Measurements from ENCODE around the gene NKTR. TPM values are rescaled to one million over a fixed set of nuclear protein-coding genes. Genes with fewer than 3 reads are reported as not detected.

NKTR gene
- total RNA-seq, 1 experiment from 2014 or later: 2.7 TPM

DNA sequence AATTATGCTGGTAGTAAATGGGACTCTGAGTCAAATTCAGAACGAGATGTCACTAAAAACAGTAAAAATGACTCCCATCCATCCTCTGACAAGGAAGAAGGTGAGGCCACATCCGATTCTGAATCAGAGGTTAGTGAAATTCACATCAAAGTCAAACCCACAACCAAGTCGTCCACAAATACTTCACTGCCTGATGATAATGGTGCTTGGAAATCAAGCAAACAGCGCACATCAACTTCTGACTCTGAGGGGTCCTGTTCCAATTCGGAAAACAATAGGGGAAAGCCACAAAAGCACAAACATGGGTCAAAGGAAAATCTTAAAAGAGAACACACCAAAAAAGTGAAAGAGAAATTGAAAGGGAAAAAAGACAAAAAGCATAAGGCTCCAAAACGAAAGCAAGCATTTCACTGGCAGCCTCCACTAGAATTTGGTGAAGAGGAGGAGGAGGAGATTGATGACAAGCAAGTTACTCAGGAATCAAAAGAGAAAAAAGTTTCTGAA lies 37.9 kb downstream of the NKTR start:
- in situ Hi-C loops (cut with HindIII; ENCODE audit: low pct_unique_long_range_greater_than_20kb, low sequenced_read_pairs): no loop called here
- DNase-seq (ENCODE audit: low read depth): no peak

DNA sequence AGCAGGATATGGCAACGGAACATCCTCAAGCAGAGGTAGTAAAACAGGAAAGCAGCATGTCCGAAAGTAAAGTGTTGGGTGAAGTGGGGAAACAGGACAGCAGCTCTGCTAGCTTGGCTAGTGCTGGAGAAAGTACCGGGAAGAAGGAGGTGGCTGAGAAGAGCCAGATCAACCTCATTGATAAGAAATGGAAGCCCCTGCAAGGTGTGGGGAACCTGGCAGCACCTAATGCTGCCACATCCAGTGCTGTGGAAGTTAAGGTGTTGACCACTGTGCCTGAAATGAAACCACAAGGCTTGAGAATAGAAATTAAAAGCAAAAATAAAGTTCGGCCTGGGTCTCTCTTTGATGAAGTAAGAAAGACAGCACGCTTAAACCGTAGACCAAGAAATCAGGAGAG lies 38.7 kb downstream of the NKTR start:
- in situ Hi-C loops (cut with HindIII; ENCODE audit: low pct_unique_long_range_greater_than_20kb, low sequenced_read_pairs): no loop called here
- DNase-seq (ENCODE audit: low read depth): no peak

DNA sequence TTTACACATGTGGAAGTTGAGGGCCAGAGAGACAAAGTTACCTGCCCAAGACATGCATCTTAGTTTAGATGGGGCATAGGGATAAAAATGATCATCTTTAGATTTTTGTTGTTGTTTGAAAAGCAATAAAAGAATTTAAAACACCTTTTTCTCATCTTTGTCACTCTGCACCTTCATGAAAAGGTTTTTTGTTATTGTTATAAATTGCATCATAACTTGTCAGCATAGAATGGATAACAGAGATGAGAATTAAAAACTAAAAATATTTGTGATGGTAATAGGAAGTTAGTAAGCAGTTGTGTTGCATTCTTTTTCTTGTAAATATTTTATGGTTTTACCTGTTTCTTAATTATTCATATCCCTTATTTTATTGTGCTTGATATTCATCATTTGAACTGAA lies 39.6 kb downstream of the NKTR start:
- DNase-seq (ENCODE audit: low read depth): no peak
- in situ Hi-C loops (cut with HindIII; ENCODE audit: low pct_unique_long_range_greater_than_20kb, low sequenced_read_pairs): no loop called here

DNA sequence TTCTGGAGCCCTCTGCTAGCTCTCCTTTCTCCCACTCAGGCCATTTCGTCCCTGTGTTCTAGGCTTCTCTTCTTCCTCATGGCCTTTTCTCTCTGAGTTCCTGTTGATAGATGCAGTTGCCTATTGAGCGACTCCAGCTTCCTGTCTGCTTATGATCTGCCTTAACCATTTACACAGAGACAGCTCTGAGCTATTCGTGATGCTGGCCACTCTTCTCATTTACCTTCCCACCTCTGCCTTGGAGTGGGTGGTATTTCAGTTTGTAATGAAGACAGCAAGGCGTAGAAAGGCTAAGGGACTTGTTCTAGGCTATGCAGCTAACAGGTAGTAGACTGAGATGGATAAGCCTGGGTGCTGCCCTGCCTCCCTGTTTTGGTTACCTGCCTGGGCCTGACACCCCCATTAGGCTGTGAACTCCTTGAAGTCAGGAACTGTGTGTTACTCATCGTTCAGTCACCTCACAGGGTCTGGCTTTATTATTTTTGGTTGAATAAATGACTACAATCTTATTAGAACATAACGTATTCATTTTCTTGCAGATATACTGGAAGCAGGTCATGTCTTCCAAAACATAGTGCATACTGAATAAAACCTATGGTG lies 40.4 kb downstream of the NKTR start:
- no peak for DNase-seq (ENCODE audit: low read depth)
- in situ Hi-C loops (cut with HindIII; ENCODE audit: low pct_unique_long_range_greater_than_20kb, low sequenced_read_pairs): no loop called here

DNA sequence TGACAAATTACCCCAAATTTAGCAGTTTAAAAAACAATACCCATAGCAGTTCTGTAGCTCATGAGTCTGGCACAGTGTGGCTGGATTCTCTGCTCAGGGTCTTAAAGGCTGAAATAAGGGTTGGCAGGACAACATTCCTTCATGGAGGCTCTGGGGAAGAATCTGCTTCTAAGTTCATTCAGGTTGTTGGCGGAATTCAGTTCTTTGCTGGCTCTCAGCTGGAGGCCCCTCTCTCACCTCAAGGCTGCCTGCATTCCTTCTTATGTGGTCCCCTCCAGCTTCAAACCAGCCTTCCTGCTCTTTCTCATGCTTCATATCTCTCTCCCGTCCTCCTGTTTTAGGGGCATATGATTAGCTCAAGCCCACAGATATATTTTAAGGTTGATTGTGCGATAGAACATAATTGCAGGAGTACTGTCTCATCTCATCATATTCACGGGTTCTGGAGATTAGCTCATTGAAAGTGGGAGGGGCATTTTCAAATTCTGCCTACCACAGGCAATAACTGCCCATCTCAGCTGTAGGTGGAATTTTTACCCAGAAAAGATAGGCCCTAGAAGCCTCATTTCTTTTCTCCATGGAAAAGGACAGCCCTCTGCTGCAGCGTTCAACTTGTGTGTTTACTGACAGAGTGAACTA lies 47.5 kb downstream of the NKTR start:
- DNase-seq (ENCODE audit: low read depth): no peak
- in situ Hi-C loops (cut with HindIII; ENCODE audit: low pct_unique_long_range_greater_than_20kb, low sequenced_read_pairs): no loop called here

DNA sequence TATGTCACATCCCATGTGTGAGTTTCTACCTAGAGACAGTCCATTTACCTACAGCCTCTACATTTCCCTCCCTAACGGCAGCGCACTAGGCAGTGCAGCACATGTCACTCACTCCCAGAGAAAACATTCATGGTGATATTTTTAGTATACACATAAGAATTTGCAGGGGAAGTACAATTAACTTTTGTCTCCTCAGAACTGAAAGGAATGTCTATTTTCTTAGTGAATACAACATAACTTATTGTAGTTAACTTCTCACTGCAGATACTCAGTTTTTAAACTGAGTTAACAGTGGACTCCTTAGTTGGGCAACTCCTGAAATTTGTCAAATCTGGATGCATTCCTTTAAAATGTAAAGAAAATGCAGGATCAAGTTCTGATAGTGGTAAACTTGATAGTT lies 48.5 kb downstream of the NKTR start:
- in situ Hi-C loops (cut with HindIII; ENCODE audit: low pct_unique_long_range_greater_than_20kb, low sequenced_read_pairs): no loop called here
- no peak for DNase-seq (ENCODE audit: low read depth)

DNA sequence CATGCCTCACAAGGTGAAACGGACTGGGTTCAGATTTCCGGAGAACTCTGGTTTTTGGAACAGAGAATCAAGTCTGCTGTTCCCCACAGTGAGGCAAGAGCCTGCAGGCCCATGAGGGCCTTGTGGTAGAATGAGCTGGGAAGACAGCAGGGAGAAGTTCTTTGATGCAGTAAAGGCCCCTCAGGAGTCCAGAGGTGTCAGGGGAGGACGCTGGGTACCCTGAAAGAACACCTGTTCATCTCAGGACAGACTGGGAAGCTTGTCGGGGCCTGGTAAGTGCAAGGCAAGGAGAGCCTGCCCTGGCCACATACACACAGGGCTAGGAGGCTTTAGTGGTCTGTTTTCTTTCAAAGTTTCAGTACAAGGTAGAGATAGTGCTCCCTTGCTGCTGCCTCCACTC lies 49.3 kb downstream of the NKTR start:
- in situ Hi-C loops (cut with HindIII; ENCODE audit: low pct_unique_long_range_greater_than_20kb, low sequenced_read_pairs): no loop called here
- no peak for DNase-seq (ENCODE audit: low read depth)

DNA sequence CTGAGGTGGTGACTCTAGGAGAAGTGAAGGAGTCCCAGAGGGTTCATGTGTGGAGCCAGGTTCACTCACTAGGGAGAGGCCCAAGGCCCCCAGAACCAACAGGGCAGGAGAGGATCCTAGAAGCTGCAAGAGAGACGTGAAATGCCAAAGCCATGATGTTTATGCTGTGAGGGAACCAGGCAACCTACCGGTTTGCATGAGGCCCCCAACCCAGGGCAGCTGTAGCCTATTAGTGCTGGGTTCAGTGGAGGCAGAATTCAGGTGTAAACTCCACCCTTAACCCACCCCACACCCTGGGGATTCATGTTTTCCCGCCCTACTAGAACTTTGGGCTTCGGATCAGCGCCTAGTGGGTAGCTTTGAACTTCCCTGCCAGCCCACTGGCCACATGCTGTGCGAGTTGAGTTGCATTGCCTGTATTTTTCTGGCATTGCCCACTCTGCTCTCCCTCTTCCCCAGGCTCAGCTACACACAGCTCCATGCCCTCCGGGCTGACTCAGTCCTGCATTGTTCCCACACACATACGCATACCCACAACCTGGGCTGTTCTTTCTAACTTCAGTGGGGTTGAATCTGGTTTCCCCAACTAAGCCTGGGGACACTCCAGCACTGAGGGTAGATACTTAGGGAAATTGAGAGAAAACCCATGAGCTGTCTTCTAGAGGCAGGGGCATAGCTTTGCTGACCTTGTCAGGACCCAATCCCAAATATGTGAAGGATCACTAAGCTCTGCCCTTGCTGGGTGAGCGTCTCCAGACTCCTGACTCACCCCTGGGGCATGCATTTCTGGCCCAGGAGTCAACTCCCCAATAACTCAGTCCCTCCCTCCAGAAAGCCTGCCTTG lies 51.0 kb downstream of the NKTR start:
- DNase-seq (ENCODE audit: low read depth): no peak
- in situ Hi-C loops (cut with HindIII; ENCODE audit: low pct_unique_long_range_greater_than_20kb, low sequenced_read_pairs): no loop called here

DNA sequence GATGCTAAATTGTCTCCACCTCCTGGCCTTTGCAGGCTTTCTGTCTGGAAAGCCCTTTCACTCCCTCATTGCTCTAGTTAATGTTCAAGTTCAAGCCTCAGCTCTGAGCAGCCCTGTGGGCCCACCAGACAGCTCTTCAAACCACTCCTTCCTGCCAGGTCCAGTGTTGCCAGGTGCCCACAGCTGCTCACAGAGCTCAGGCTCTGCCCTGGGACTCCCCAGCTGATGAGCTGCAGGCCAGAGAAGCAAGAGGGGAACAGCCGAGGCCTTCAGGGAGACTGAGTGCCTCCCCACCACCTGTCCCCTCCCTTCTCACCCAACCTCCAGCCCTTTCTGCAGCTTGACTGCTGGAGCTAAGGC lies 51.7 kb downstream of the NKTR start:
- in situ Hi-C loops (cut with HindIII; ENCODE audit: low pct_unique_long_range_greater_than_20kb, low sequenced_read_pairs): no loop called here
- DNase-seq (ENCODE audit: low read depth): no peak

DNA sequence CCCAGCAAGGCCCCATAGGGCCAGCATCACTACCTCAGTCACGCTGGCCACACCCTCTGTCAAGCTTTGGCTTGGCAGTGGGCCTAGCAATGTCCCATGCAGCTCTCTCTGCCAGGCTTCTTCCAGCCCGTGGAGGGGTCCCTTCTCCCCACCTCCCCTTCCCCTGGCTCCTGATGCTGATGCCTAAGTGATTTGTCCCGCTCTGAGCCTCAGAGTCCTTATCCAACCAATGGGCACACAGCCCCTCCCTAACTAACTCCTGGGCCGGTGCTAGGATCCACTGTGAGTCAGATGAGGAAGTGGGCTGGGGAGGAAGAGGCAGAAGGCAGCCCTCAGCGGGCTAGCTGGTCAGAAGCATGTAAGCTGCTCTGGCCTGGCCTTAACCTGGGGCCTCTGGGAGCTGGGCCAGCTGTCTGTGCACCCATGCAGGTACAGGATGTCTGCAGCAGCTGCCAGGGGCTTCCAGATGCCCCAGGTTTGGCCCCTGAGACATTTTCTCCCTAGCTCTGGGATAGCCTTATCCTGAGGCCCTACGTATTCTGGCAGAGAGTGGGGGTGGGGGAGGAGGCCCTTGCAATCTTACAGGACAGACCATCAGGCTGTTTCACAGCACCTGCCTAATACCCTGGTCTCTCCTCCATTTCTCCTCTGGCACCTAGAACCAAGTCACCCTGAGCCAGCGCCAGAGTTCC lies 52.3 kb downstream of the NKTR start:
- DNase-seq (ENCODE audit: low read depth): peak; percentile 72
- in situ Hi-C loops (cut with HindIII; ENCODE audit: low pct_unique_long_range_greater_than_20kb, low sequenced_read_pairs): no loop called here

DNA sequence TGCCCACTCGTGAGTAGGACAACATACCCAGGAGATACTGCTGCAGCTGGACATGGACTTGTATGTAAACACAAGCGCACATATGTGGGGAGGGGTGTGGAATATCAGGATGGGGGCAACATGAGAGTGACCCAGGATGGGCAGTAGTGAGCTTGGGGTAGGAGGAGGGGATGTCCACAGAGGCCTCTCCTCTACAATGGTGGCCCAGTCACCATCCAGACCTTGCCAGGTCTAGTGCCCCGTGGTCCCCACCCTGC lies 52.7 kb downstream of the NKTR start:
- in situ Hi-C loops (cut with HindIII; ENCODE audit: low pct_unique_long_range_greater_than_20kb, low sequenced_read_pairs): no loop called here
- no peak for DNase-seq (ENCODE audit: low read depth)

DNA sequence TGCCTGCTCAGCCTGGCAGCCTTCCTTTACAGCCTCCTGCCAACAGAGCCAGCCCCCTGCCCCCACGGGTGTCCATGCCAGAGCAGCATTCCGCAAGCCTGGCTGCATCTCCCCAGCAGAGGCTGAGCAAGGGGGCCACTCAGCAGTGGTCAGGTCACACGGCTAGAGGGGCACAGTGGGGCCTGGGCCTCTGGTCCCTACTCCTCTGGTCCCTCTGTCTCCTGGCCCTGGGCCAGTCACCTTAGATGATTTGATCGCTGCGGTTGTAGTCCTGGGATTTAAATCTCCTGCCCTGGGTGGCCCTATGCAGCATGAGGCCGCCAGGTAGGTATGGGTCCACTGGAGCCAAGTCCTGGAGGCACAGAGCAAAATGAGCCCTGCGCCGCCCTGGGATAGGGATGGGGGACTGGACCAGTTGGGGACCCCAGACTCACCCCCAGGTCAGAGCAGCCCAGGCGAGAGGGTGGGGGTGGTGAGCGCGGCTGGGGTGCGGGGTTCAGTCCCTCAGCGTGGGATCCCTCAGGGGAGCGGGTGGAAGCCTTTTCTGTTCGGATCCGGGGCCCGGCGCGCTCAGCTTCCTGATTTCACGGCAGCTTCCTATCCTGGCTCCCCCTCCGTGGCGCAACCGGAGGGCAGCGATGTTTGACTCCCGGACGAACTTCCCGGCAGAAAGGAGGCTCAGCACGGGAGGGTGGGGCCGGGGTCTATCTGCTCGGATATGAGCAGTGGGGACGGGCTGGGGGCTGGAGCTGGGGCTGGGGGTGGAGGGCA lies 53.3 kb downstream of the NKTR start, which contains the start of gene ZBTB47:
ZBTB47 (plus strand) TSS at position 138 of the 771 bp plus-strand sequence. CDS start 4,659 bp downstream, outside the sequence.
- in situ Hi-C loops (cut with HindIII; ENCODE audit: low pct_unique_long_range_greater_than_20kb, low sequenced_read_pairs): no loop called here
- DNase-seq (ENCODE audit: low read depth): no peak

DNA sequence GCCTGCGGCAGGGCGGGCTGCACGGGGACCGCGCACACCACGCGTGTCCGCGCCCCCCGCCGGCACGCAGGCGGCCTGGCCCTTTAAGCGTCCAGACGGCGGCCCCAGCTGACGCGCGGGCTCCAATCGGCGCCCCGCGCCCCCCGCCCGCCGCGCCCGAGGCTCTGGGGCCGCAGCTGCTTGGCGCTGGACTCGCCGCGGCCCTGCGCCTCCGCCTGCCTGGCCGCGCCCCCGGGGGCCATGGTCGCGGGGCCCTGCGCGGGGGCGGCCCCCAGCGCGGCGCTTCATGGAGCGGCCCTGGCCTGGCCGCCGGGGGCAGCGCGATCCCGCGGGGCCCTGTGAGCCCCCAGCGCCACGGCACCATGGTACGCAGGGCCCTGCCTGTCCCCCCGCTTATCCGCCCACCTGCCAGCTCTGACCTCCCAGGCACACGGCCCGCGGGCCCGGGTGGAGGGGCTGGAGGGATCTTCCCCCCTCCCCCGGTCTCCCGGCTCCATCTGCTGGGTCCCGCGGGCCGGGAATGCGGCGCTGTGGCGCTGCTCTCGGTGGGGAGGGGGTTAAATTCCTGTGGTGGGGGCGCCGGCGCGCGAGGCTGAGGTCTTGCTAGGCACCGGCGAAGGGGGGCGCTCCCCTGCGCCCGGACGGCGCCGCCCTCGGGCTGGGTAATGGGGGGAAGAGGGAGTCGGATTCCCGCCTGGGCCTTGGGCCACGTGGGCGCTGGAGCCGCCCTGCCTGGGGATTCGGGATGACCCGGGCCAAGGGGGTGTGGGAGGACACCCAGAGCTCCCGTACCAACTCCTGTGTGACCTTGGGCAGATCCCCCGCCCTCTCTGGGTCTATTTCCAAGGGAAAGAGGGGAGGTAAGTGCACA lies 54.1 kb downstream of the NKTR start:
- in situ Hi-C loops (cut with HindIII; ENCODE audit: low pct_unique_long_range_greater_than_20kb, low sequenced_read_pairs): no loop called here

DNA sequence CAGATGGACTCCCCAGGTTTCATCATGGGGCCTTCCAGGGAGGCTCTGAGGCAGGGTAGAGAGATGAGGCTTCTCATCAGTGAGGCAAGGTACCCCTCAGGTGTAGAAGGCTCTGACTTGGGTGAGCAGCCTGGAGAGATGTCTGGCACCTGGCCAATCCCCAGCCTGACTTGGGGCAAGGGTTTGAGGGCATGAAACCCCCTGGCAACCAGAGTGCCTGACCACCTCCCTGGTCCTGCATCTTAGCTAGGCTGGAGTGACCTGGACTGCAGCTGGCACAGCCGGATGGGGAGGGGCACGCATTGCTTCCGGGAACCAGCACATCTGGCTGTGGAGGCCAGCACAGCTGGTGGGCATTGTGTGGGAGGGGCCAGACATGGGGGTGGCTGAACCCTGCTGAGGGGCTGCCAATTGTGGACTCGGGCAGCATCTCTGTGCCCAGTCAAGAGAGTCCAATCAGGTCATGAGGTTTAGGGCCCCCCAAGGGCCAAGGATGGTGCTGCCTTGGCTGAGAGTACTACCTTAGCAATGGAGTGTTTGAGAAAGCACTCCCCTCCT lies 54.9 kb downstream of the NKTR start:
- in situ Hi-C loops (cut with HindIII; ENCODE audit: low pct_unique_long_range_greater_than_20kb, low sequenced_read_pairs): no loop called here
- no peak for DNase-seq (ENCODE audit: low read depth)

More for the DNA sequence above, 54.1 kb downstream of the NKTR start:
- DNase-seq (ENCODE audit: low read depth): no peak

DNA sequence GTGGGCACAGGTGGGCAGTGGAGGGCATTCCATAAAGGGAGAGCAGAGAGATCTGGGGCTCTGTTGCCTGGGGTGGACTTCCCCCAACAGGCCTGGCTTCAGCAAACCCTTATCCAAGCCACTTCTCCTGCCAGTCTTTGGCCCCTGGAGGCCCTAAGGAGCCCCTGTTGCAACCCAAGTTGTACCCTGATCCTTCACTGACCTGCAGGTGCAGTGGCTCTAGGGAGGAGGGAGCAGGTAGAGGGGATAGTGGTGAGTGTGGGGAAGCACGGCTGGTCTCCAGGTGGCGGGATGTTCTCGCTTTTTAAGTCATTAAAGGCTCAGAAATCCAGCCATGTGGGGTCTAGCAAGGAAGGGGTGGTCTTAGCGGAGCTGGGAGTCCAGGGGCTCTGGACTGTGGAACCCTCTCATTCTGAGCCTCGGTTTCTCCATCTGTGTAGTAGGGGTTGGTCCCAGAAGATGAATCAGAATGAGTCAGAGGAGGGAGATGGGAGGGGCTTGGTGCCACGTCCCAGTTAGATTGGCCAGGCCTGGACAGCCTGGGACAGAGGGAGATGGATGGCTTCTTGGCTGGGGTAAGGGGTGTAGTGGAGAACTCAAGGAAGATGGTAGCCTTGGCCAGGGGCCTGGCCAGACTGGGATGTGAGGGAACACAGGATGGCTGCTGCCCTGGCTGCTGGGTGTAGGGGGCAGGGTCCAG lies 55.6 kb downstream of the NKTR start:
- DNase-seq (ENCODE audit: low read depth): peak; percentile 24
- in situ Hi-C loops (cut with HindIII; ENCODE audit: low pct_unique_long_range_greater_than_20kb, low sequenced_read_pairs): no loop called here

DNA sequence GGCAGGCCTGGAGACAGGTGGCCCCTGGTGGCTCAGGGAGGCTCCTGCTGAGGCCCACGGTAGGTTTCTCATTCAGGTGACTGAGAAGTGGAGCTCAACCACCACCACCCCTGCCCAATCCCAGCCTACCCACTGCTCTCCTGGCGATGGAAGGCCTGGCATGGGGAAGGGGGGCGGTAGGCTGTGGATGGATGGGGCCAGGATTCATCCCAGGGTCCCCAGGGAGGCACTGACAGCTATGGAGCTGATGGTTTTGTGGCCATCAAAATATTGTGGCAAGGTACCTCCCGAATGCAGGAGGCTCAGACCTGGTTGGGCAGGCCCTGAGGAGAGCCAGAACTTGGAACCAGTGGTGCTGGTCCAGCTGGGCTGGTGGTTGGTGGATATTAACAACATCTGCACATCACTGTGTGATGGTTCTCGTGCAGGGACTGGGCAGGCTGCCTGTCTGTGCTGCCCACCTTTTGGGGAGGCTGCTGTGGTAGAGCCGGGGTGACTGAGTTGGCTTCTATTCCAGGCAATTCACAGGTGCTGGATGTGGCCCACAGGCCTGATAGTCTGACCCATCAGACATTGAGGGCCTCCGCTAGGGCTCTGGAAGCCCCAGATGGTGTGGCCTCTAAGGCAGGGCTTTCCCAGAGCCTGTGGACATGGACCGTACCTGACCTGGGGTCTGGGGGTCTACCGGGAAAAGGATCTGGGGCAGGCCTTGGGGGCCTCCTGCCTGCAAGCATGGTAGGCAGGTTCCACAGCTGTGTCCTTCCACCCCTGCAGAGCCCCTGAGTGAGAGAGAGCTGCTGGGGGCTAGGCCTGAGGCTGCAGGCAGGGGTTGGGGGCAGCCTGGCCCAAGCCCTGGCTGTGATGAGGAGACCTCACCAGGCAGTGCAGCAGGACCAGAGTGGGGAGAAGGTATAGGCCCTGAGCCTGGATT lies 56.5 kb downstream of the NKTR start:
- no peak for DNase-seq (ENCODE audit: low read depth)
- in situ Hi-C loops (cut with HindIII; ENCODE audit: low pct_unique_long_range_greater_than_20kb, low sequenced_read_pairs): no loop called here

Data from Caki2 (cell line).